Measurements from ENCODE around the gene CLEC1A. TPM values are rescaled to one million over a fixed set of nuclear protein-coding genes. Genes with fewer than 3 reads are reported as not detected.
"Not testable (repeated sequence)": the region's sequence is repeated elsewhere in the genome, so short reads cannot be mapped to it uniquely, and the experiment has no call there.

CLEC1A gene
- total RNA-seq, 4 donors from 2014 or later: 2.6 to 22.6 (median 13.8) TPM

GRCh38 chr12:10027311-10027710 lies 71.5 kb downstream of the CLEC1A start:
- DNase-seq: no peak
- Histone ChIP-seq H3K27ac (no peak overlapping the region), H3K9me3 (no peaks in the 10 kb centered on the region), H3K36me3 (no peaks in the 10 kb centered on the region), H3K4me1 (no peaks in the 10 kb centered on the region), H3K27me3 (no peaks in the 10 kb centered on the region), H3K4me3 (no peak overlapping the region)
- intact Hi-C loops (cut with DNase I; ENCODE audit: low total_unique reads): no loop called here
- TF ChIP-seq, protein P1, sequence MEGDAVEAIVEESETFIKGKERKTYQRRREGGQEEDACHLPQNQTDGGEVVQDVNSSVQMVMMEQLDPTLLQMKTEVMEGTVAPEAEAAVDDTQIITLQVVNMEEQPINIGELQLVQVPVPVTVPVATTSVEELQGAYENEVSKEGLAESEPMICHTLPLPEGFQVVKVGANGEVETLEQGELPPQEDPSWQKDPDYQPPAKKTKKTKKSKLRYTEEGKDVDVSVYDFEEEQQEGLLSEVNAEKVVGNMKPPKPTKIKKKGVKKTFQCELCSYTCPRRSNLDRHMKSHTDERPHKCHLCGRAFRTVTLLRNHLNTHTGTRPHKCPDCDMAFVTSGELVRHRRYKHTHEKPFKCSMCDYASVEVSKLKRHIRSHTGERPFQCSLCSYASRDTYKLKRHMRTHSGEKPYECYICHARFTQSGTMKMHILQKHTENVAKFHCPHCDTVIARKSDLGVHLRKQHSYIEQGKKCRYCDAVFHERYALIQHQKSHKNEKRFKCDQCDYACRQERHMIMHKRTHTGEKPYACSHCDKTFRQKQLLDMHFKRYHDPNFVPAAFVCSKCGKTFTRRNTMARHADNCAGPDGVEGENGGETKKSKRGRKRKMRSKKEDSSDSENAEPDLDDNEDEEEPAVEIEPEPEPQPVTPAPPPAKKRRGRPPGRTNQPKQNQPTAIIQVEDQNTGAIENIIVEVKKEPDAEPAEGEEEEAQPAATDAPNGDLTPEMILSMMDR (IDR thresholded peaks at IDR 0.05): no peak
- TF ChIP-seq POLR2A (IDR thresholded peaks at IDR 0.05): no peak

- H3K27ac ChIP-seq; H3K9me3 ChIP-seq; DNase-seq; H3K36me3 ChIP-seq; H3K4me3 ChIP-seq; H3K27me3 ChIP-seq; intact Hi-C loops (cut with DNase I; ENCODE audit: low total_unique reads); H3K4me1 ChIP-seq: not testable (repeated sequence)
Measured at GRCh38 chr12:10026666-10027065, 72.1 kb downstream of the CLEC1A start.

GRCh38 chr12:10025236-10025635 lies 73.5 kb downstream of the CLEC1A start:
- no peak for DNase-seq
- Histone ChIP-seq H3K4me1 (no peaks in the 10 kb centered on the region), H3K9me3 (no peaks in the 10 kb centered on the region), H3K4me3 (no peak overlapping the region), H3K27ac (no peak overlapping the region), H3K36me3 (no peaks in the 10 kb centered on the region), H3K27me3 (no peaks in the 10 kb centered on the region)
- intact Hi-C loops (cut with DNase I; ENCODE audit: low total_unique reads): no loop called here
- TF ChIP-seq, protein P1 (IDR thresholded peaks at IDR 0.05): no peak
- no peak for TF ChIP-seq POLR2A (IDR thresholded peaks at IDR 0.05)

- H3K4me3 ChIP-seq: no peak overlapping the region
- no peaks in the 10 kb centered on the region for H3K4me1 ChIP-seq
- no peak for DNase-seq
- no peak for TF ChIP-seq POLR2A (IDR thresholded peaks at IDR 0.05)
- TF ChIP-seq, protein P1 (IDR thresholded peaks at IDR 0.05): no peak
- H3K9me3 ChIP-seq: no peaks in the 10 kb centered on the region
- no peaks in the 10 kb centered on the region for H3K36me3 ChIP-seq
- intact Hi-C loops (cut with DNase I; ENCODE audit: low total_unique reads): no loop called here
- no peaks in the 10 kb centered on the region for H3K27me3 ChIP-seq
- no peak overlapping the region for H3K27ac ChIP-seq
Measured at GRCh38 chr12:10021342-10021741, 77.4 kb downstream of the CLEC1A start.

Other genes with a start within 250 kb of the CLEC1A start
- 10 to 100 TPM in 3 of 4 donors, 1 to 10 TPM in 1; 9.7 to 28.4 (median 22.6) TPM for gene CLEC2B, start 229.6 kb downstream of the CLEC1A start, total RNA-seq
- gene KLRF2, start 217.5 kb downstream of the CLEC1A start, total RNA-seq: not detected
- gene CLEC2A, start 166.6 kb downstream of the CLEC1A start, total RNA-seq: not detected
- 1 to 10 TPM in 1 of 4 donors, under 1 TPM in 1, not detected in 2; 0.41 to 1.6 TPM for gene CLEC12A, start 127.6 kb downstream of the CLEC1A start, total RNA-seq
- gene CLEC1B, start 99.9 kb downstream of the CLEC1A start, total RNA-seq: under 1 TPM in 1 of 4 donors, not detected in 3; 0.35 TPM
- gene CLEC12B, start 88.4 kb downstream of the CLEC1A start, total RNA-seq: not detected
- gene CLEC9A, start 68.3 kb downstream of the CLEC1A start, total RNA-seq: under 1 TPM in 1 of 4 donors, not detected in 3; 0.90 TPM
- 10 to 100 TPM in 1 of 4 donors, 1 to 10 TPM in 3; 2.8 to 14.4 (median 4.7) TPM for gene CLEC7A, start 31.2 kb upstream of the CLEC1A start, total RNA-seq
- gene OLR1, start 73.1 kb upstream of the CLEC1A start, total RNA-seq: under 1 TPM in 1 of 4 donors, not detected in 3; 0.41 TPM
- not detected for gene TMEM52B, start 80.0 kb upstream of the CLEC1A start, total RNA-seq
- gene GABARAPL1, start 113.9 kb upstream of the CLEC1A start, total RNA-seq: 100 to 1,000 TPM in 1 of 4 donors, 10 to 100 TPM in 3; 42.9 to 216 (median 62.7) TPM
- 1 to 10 TPM in 2 of 4 donors, under 1 TPM in 2; under 0.01 to 4.1 (median 2.1) TPM for gene KLRD1, start 208.9 kb upstream of the CLEC1A start, total RNA-seq

All from uterus (tissue), 4 donors.